IgD-negative memory B cell (primary cell): ENCODE results near the gene TMTC4. TPM values are rescaled to one million over a fixed set of nuclear protein-coding genes. Genes with fewer than 3 reads are reported as not detected.
"Not testable (repeated sequence)": the region's sequence is repeated elsewhere in the genome, so short reads cannot be mapped to it uniquely, and the experiment has no call there.

ENCODE experiments used
- H3K27ac Mint-ChIP-seq, 3 donors: one replicate each; pipeline ENCODE4 v1.8.0; 2020 to 2022; ENCODE audit warnings: mild to moderate bottlenecking in 3 of 3, mixed read lengths in 3 of 3, moderate library complexity in 1 of 3
- H3K27me3 Mint-ChIP-seq: one replicate; pipeline ENCODE4 v1.8.0; 2021; ENCODE audit warnings: mixed read lengths
- H3K36me3 Mint-ChIP-seq: one replicate; pipeline ENCODE4 v1.8.0; 2020; ENCODE audit warnings: mild to moderate bottlenecking, mixed read lengths
- H3K4me1 Mint-ChIP-seq, 3 donors: one replicate each; pipeline ENCODE4 v1.8.0; 2020 to 2022; ENCODE audit warnings: mixed read lengths in 3 of 3, mild to moderate bottlenecking in 1 of 3
- H3K4me3 Mint-ChIP-seq, 4 donors: one replicate each; pipeline ENCODE4 v1.8.0; 2020 to 2022; ENCODE audit warnings: mild to moderate bottlenecking in 4 of 4, mixed read lengths in 4 of 4, moderate library complexity in 3 of 4
- H3K9me3 Mint-ChIP-seq, 3 donors: one replicate each; pipeline ENCODE4 v1.8.0; 2020 to 2021; ENCODE audit warnings: mixed read lengths in 3 of 3, mild to moderate bottlenecking in 1 of 3
- polyA plus RNA-seq: library from polyadenylated mRNA; unstranded; fragments of 300-500 nt; fragmentation: Illumina TruSeq; gene quantifications from one replicate; pipeline ENCODE4 v1.2.3, GENCODE V29; 2021

Gene TMTC4
- polyA plus RNA-seq, 1 donor from 2014 or later, result 4.8 TPM

DNA sequence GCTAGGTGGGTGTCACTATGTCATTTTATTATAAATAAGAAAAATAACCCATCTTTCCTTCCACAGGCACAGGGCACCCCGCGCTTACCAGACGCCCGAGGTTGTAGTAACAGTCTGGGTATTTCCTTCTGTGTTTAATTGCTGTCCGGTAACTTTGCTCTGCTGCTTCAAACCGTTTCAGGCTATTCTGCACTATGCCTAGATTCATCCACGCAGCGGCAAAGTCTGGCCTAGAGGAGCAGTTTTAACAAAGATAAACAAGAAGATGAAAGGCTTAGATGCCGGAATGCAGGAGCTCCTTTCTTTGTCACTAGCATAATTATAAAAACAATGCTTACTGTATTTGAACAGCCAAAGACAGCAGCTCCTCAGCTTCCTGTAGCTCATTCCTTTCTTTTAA lies 49.1 kb downstream of the TMTC4 start:
- H3K36me3 Mint-ChIP-seq, result peaks cover 25% of the 10 kb centered on the region
- H3K4me3 Mint-ChIP-seq, result no peak overlapping the region
- H3K4me1 Mint-ChIP-seq, result no peaks in the 10 kb centered on the region
- no peak overlapping the region for H3K27ac Mint-ChIP-seq
- H3K9me3 Mint-ChIP-seq, result peaks cover 0 to 2% (median 0%) of the 10 kb centered on the region in 3 donors
- H3K27me3 Mint-ChIP-seq, result no peaks in the 10 kb centered on the region

DNA sequence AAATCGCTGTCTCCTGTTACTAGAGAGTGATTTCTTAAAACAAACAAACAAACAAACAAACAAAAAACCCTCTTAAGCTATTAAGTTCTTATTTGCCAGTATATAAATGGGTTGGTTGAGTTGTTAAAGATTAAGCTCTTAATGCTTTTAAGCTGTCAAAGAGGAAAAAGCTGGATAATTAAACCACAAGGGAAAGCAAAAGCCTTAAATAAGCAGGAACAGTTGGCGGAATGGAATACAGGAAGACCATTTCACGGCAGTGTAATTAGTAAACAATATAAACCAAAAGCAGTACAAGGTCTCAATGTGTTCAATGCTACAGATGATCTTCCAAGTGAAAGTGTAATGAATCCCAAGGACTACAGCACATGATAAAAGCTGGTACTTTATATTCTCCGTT lies 53.8 kb downstream of the TMTC4 start:
- Mint-ChIP-seq H3K36me3 (peaks cover 19% of the 10 kb centered on the region), H3K27ac (peak overlapping the region in 1 of 3 donors; percentile 80), H3K9me3 (peaks cover 0 to 2% (median 0%) of the 10 kb centered on the region in 3 donors), H3K4me1 (peaks cover 0 to 5% (median 0%) of the 10 kb centered on the region in 3 donors), H3K4me3 (no peak overlapping the region), H3K27me3 (no peaks in the 10 kb centered on the region)

DNA sequence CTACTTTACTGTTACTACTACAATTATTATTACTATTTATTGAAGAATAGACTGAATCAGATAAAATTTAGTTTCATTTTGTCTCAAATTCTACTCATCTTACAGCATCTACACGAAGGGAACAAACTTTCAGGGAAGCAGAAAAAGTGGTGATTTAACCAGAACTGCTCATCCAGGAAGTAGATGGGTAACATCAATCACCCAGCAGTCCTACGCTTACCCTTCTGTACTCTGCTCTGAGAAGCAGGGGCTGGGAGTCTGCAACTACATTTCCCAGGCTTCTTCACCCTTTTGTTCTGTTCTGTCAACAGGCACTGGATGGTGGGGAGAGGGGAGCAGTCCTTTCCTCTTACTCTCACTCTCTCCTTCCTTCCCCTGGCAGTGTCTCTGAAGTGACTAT lies 54.7 kb downstream of the TMTC4 start:
- Mint-ChIP-seq H3K27me3 (no peaks in the 10 kb centered on the region), H3K27ac (no peak overlapping the region), H3K4me1 (peaks cover 0 to 5% (median 0%) of the 10 kb centered on the region in 3 donors), H3K4me3 (no peak overlapping the region), H3K36me3 (peaks cover 14% of the 10 kb centered on the region), H3K9me3 (peaks cover 0 to 2% (median 0%) of the 10 kb centered on the region in 3 donors)

DNA sequence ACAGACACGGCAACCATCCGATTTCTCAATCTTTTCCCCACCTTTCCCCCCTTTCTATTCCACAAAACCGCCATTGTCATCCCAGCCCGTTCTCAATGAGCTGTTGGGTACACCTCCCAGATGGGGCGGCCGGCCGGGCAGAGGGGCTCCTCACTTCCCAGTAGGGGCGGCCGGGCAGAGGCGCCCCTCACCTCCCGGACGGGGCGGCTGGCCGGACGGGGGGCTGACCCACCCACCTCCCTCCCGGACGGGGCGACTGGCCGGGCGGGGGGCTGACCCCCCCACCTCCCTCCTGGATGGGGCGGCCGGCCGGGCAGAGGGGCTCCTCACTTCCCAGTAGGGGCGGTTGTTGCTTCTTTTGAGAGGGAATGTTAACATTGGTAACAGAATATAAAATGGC lies 55.7 kb downstream of the TMTC4 start:
- H3K36me3 Mint-ChIP-seq, result peaks cover 12% of the 10 kb centered on the region
- H3K27me3 Mint-ChIP-seq, H3K4me1 Mint-ChIP-seq, H3K27ac Mint-ChIP-seq, H3K9me3 Mint-ChIP-seq, H3K4me3 Mint-ChIP-seq: not testable (repeated sequence)

DNA sequence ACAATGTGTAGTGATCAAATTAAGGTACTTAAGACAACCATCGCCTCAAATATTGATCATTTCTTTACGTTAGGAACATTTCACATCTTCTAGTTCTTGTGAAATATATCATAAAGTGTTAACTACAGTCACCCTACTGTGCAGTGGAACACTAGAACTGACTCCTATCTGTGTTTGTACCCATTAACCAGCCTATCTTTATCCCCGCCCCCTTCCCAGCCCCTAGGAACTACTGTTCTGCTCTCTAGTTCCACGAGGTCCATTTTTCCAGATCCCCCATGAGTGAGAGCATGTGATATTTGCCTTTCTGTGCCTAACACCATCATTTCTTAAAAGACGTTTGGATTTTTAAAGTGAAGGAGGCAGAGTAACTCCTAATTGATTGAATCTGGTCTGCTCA lies 61.6 kb downstream of the TMTC4 start:
- H3K9me3 Mint-ChIP-seq, result no peaks in the 10 kb centered on the region
- no peak overlapping the region for H3K4me3 Mint-ChIP-seq
- no peaks in the 10 kb centered on the region for H3K27me3 Mint-ChIP-seq
- H3K4me1 Mint-ChIP-seq, result peaks cover 30 to 34% (median 31%) of the 10 kb centered on the region in 3 donors
- no peak overlapping the region for H3K27ac Mint-ChIP-seq
- H3K36me3 Mint-ChIP-seq, result no peaks in the 10 kb centered on the region

DNA sequence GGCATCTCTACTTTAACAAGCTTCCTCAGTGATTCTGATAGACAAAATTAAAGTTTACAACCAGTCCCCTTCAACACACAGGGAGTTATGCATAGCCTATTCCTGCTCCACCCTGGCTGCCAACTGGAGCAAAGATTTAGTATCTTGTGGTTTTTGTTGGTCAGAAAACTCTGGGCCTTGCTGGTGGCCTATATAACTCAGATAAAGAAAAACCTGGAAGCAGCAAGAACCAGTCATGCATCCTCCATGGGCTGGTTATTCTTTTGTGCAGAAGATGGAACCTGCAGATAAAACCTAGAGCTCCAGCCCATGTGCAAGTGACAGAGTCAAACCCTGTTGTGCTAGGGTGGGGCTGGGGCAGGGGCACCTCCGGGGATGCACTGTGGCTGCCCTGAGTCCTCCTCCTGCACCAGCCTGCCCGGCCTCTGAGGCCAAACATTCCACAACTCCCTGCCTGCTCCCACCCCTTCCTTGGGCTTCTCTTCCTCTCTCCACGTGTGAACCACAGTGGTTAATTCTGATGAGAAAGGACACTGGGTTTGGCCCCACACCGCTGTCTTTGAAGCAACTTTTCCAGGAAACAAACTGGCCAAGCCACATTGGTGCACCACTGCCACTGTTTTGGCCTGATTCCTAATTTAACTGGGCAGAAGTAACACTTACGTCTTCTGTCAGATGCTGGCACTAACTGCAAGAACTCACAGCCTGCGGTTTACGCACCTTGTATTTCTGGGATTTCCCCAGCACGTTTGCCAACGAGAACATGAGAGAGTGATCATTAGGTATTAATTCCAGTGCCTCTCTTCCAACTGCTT lies 62.7 kb downstream of the TMTC4 start:
- peak overlapping the region in 1 of 4 donors; percentile 56 for H3K4me3 Mint-ChIP-seq
- H3K9me3 Mint-ChIP-seq, result no peaks in the 10 kb centered on the region
- H3K27me3 Mint-ChIP-seq, result no peaks in the 10 kb centered on the region
- H3K36me3 Mint-ChIP-seq, result no peaks in the 10 kb centered on the region
- peaks cover 34 to 36% (median 35%) of the 10 kb centered on the region in 3 donors for H3K4me1 Mint-ChIP-seq
- peak overlapping the region in 1 of 3 donors; percentile 71 for H3K27ac Mint-ChIP-seq

DNA sequence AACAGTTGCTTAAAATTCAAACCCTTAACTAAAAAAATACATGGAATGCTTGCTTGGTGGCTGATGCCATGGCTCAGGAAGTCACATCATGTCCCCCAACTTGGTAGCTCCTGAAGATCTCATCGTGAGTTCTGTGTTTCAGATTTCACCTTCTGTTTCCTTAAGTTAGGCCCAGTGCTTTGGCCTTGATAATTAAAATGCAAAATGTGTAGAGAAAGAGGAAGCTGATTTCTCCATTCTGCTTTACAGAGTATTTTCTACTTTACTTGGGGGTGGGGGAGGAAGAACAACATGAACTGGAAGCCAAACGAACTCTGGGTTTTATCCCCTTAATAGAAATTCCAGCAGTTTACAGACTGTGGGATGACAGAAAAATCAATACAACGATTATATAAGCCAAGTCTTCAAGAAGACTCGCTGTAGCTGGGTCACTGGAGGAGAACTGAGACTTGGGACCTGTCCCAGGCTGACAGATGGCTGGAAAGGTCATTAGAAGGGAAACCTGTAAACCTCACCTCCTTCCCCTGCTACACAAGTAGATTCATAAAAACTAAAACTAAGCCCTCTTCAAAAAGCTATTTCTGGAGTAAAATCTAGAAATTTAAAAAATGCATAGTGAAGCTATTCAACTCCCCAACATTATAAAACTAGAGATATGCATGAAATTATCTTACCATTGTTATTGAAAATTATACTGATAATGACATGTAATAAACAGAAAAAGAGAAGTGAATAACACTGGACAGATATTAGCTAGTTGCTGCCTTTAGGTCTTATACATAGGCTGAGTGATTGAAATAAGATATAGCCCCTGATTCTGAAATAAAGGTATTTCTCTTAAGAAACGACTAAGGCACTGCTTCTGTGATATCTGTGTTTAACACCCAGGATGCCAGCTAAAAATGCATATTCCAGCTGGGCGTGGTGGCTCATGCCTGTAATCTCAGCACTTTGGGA lies 63.9 kb downstream of the TMTC4 start:
- H3K27ac Mint-ChIP-seq, result peak overlapping the region; percentile 56 to 88 (median 71)
- peak overlapping the region; percentile 12 to 82 (median 40) for H3K4me3 Mint-ChIP-seq
- H3K9me3 Mint-ChIP-seq, result no peaks in the 10 kb centered on the region
- H3K36me3 Mint-ChIP-seq, result no peaks in the 10 kb centered on the region
- H3K27me3 Mint-ChIP-seq, result no peaks in the 10 kb centered on the region
- peaks cover 31 to 36% (median 34%) of the 10 kb centered on the region in 3 donors for H3K4me1 Mint-ChIP-seq

DNA sequence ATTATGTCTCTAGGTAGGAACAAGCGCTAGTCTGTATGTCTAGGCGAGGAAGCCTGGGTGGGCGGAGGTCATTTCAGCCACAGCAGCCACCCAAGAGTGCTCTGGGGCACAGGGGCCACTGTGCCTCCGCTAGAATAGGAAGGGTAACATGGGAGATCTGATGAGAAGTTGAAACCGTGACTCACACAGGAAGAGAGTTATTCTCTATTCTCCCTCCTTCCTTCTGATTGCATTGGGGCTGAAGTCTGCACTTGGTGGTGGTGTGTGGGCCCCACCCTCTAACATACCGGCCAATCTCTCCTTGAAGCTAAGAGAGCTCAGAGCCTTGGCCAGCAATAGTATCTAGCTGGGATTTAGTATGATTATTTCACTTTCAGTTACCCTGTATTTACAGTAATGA lies 65.7 kb downstream of the TMTC4 start:
- Mint-ChIP-seq H3K27me3 (no peaks in the 10 kb centered on the region), H3K9me3 (no peaks in the 10 kb centered on the region), H3K4me1 (peaks cover 31 to 36% (median 34%) of the 10 kb centered on the region in 3 donors), H3K4me3 (peak overlapping the region in 2 of 4 donors; percentile 72 to 82), H3K27ac (peak overlapping the region in 2 of 3 donors; percentile 86 to 96), H3K36me3 (peaks cover 1% of the 10 kb centered on the region)

DNA sequence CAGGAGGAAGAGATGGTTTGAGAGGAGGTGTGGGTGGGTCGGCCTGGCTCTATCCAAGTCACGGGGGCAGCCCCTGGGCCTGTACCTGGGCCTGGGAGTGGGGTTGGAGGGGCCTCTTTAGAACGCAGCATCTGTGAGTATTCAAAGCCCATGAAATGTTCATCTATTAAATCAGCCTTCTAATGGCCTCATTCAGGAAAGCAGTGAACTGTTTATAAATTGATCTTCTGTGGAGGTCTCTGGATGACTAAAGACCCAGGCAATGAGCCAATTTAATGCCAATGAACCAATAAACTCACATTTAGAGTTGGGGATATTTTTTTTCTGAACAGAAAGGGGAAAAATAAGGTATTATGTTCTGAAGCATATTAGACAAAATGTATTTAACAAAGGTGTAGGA lies 66.1 kb downstream of the TMTC4 start:
- H3K4me3 Mint-ChIP-seq, result peak overlapping the region in 2 of 4 donors; percentile 14 to 72
- no peaks in the 10 kb centered on the region for H3K27me3 Mint-ChIP-seq
- H3K9me3 Mint-ChIP-seq, result no peaks in the 10 kb centered on the region
- H3K27ac Mint-ChIP-seq, result peak overlapping the region in 2 of 3 donors; percentile 86 to 96
- H3K4me1 Mint-ChIP-seq, result peaks cover 31 to 36% (median 34%) of the 10 kb centered on the region in 3 donors
- peaks cover 1% of the 10 kb centered on the region for H3K36me3 Mint-ChIP-seq

DNA sequence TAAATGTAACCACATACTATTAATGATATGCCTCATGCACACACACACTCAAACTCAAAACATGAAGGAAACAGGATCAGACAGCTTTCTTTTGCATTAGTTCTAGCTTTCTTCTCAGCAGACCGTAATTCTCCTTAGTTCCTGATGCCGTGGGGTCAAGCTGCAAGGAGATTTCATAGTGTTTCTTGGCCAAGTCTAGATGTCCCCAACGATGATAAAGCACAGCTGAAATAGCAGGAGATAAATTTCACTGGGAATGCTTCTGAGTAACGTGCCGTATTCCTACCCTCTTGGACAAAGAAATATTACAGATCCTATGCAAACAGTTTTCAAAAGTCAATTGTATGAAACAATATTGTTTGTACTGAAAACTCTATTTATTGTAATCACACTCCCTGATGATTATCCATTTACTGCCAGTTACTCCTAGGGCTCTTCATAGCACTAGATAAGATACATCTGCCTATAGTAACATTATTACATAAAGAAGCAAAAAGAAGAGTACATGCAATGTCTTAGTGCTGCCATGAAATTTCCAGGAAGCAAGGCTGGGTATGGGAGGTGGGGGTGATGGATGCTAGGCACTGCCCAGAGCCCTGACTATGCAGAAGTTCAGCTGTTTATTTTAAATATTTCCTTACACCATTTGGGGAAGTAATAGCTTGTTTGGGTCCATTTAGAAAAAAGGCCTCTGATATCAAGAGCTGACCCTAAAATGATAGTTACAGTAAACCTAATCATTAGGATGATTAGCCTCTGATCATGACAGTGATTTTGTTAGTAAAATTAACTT lies 69.5 kb downstream of the TMTC4 start:
- Mint-ChIP-seq H3K27me3 (no peaks in the 10 kb centered on the region), H3K4me3 (no peak overlapping the region), H3K9me3 (no peaks in the 10 kb centered on the region), H3K4me1 (peaks cover 14 to 21% (median 18%) of the 10 kb centered on the region in 3 donors), H3K36me3 (peaks cover 6% of the 10 kb centered on the region), H3K27ac (no peak overlapping the region)

DNA sequence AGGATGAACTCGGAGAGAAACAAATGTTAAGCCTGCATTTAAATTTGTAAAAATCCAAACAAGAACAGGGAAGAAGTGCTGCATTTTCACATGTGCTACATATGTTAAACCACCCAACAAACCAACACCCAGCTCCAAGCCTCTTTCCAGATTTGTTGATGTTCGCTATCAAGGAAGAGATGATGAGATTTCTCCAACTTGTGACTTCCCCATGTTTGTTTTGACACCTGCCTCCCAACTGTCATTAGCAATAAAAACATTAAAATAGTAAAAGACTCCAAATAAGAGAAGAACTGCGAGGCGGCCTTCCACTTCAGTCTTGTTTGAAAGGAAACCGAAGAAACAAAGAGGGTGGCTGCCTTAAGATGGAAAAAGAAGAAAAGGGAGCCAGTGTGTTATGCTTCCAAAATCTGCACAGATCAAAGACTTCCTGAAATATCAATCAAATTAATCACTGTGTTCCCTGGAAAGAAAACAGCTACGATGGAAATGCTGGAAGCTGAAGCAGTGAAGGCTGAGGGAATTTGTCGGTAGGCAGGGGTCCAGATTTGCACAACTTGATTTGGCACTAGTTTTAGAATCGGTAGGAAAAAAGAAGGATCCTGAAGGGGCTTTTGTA lies 72.0 kb downstream of the TMTC4 start:
- Mint-ChIP-seq H3K4me1 (peaks cover 0 to 2% (median 1%) of the 10 kb centered on the region in 3 donors), H3K9me3 (no peaks in the 10 kb centered on the region), H3K36me3 (peaks cover 6% of the 10 kb centered on the region), H3K4me3 (no peak overlapping the region), H3K27me3 (no peaks in the 10 kb centered on the region), H3K27ac (no peak overlapping the region)

DNA sequence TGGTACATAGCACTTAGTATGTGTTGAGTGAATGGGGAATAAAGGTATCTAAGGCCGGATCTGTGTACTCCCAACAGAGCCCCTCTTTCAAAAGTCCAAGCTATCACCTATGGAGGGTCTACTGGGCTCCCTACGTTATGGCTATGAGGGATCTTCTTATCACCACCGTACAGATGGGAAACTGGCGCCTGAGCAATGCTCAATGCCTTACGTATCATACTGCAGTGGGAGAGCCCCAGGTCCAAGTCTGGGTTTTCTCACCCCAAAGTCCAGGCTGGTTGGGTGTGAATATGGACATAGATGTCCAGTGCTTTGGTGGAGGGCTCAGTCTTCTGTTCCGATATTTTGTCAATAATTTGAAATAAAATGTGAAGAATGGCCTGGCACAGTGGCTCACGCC lies 72.9 kb downstream of the TMTC4 start:
- peaks cover 0 to 2% (median 0%) of the 10 kb centered on the region in 3 donors for H3K4me1 Mint-ChIP-seq
- peaks cover 3% of the 10 kb centered on the region for H3K27me3 Mint-ChIP-seq
- H3K9me3 Mint-ChIP-seq, result no peaks in the 10 kb centered on the region
- no peak overlapping the region for H3K4me3 Mint-ChIP-seq
- H3K36me3 Mint-ChIP-seq, result peaks cover 6% of the 10 kb centered on the region
- H3K27ac Mint-ChIP-seq, result no peak overlapping the region

DNA sequence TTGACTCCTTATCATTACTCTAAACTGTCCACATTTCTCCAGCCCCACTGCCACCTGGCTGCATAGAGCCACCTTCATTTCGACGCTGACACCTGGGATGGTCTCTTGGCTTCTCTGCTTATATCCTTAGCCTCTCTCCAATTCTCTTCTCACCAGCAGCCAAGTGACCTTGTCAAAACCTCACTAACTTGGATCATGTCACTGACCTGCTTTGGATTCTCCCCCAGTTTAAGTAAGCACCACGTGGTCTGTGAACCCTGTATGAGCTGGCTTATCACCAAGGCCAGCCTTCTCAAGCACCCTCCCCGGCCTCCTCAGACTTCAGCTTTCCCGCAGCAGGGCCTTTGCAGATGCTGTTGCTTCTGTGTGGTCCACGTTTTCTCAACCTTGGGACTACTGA lies 73.7 kb downstream of the TMTC4 start:
- Mint-ChIP-seq H3K4me3 (no peak overlapping the region), H3K4me1 (peaks cover 0 to 2% (median 0%) of the 10 kb centered on the region in 3 donors), H3K27me3 (peaks cover 3% of the 10 kb centered on the region), H3K27ac (no peak overlapping the region), H3K9me3 (no peaks in the 10 kb centered on the region), H3K36me3 (peaks cover 6% of the 10 kb centered on the region)

DNA sequence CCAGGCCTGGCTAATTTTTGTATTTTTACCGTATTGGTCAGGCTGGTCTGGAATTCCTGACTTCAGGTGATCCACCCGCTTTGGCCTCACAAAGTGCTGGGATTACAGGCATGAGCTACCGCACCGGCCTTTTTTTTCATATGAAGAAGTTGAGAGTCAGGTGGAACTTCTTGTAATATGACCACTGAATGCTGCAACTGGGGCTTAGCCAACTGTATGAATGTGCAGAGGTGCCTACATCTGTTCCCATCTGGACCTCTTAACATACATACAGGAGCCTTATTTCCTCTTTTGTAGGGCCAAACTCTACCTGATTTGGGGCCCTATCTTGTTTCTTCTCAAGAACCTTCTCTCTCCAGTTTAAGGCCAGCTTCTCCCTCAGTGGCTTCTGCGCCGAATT lies 74.1 kb downstream of the TMTC4 start:
- H3K27me3 Mint-ChIP-seq, result peaks cover 3% of the 10 kb centered on the region
- H3K9me3 Mint-ChIP-seq, result no peaks in the 10 kb centered on the region
- peaks cover 0 to 2% (median 0%) of the 10 kb centered on the region in 3 donors for H3K4me1 Mint-ChIP-seq
- H3K27ac Mint-ChIP-seq, result no peak overlapping the region
- H3K36me3 Mint-ChIP-seq, result peaks cover 6% of the 10 kb centered on the region
- H3K4me3 Mint-ChIP-seq, result no peak overlapping the region
